ENCODE data around the gene IDH2. TPM values are rescaled to one million over a fixed set of nuclear protein-coding genes. Genes with fewer than 3 reads are reported as not detected.

IDH2 gene
- total RNA-seq, 3 donors from 2014 or later (not counting 1 experiment from before 2014, with no cell fraction given): 72.3 to 91.5 (median 81.0) TPM

DNA sequence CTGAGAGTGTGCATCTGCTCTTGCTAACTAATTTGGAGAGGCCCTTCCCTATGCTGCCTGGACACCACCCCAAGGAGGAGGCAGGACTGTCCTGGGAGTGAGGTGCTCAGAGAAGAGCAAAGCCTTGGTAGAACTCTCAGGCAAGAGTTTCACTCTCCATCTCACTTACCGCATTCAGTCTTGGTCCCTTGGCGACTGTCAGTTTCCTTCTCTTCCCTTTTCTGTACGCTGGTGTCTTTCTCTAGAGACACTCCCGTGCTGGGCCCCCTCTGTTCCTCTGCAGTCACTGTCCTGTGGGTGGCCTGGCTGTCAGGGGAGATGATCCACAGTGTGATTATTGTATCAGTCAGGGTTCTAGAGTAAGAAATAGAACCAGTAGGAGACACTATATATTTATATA lies 44.0 kb downstream of the IDH2 start:
- peaks cover 44 to 53% of the 10 kb centered on the region in 2 donors for H3K4me1 Mint-ChIP-seq

DNA sequence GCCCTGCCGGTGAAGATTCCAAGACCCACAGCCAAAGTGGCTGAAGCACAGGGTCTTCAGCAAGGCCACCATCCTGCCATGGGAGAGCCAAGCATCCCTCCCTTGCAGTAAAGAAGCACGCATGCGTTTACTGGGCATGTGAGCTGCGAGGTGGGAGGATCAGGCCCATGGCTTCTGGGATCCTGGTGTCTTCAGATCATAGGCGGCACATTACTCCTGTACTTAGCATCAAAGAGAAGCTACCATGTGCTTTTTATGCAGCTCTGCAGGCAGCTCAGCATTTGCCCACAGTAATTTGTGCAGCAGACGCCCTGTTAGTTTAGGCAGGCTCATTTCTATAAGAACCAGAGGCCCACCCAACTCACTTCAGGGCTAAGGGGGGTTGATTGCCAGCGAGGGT lies 45.7 kb downstream of the IDH2 start:
- H3K36me3 Mint-ChIP-seq: no peaks in the 10 kb centered on the region
- Histone ChIP-seq H3K36me3 (ENCODE audit: control insufficient read depth, insufficient read depth, low read length) (no peaks in the 10 kb centered on the region), H3K27ac (ENCODE audit: low read length) (no peak overlapping the region), H3K9me3 (ENCODE audit: control insufficient read depth, insufficient read depth, low read length) (no peaks in the 10 kb centered on the region), H3K4me3 (ENCODE audit: low read length) (no peak overlapping the region), H3K4me1 (ENCODE audit: control insufficient read depth, insufficient read depth, low read length) (peaks cover 45% of the 10 kb centered on the region), H3K27me3 (ENCODE audit: control insufficient read depth, insufficient read depth, low read length) (no peaks in the 10 kb centered on the region)
- H3K27me3 Mint-ChIP-seq (ENCODE audit: low read depth in 2 of 2): no peaks in the 10 kb centered on the region
- intact Hi-C loops (cut with micrococcal nuclease): no loop called here
- no peak for TF ChIP-seq CTCF (IDR thresholded peaks at IDR 0.05)
- ATAC-seq (no peak), DNase-seq (no peak)
- WGBS (ENCODE audit: insufficient coverage): 94% methylated on average over 7 of the region's 7 CpGs
- H3K9me3 Mint-ChIP-seq: no peaks in the 10 kb centered on the region
- no peak overlapping the region for H3K4me3 Mint-ChIP-seq
- peaks cover 44 to 54% of the 10 kb centered on the region in 2 donors for H3K4me1 Mint-ChIP-seq
- H3K27ac Mint-ChIP-seq: no peak overlapping the region

More for the DNA sequence above, 44.0 kb downstream of the IDH2 start:
- no peaks in the 10 kb centered on the region for H3K9me3 ChIP-seq (ENCODE audit: control insufficient read depth, insufficient read depth, low read length)
- Mint-ChIP-seq H3K36me3 (no peaks in the 10 kb centered on the region), H3K27ac (peak overlapping the region; percentile 89 to 93), H3K4me3 (no peak overlapping the region), H3K9me3 (no peaks in the 10 kb centered on the region), H3K27me3 (ENCODE audit: low read depth in 2 of 2) (no peaks in the 10 kb centered on the region)
- WGBS (ENCODE audit: insufficient coverage): 80% methylated on average over 4 of the region's 4 CpGs
- H3K27ac ChIP-seq (ENCODE audit: low read length): peak overlapping the region; percentile 84
- H3K36me3 ChIP-seq (ENCODE audit: control insufficient read depth, insufficient read depth, low read length): no peaks in the 10 kb centered on the region
- TF ChIP-seq CTCF (IDR thresholded peaks at IDR 0.05): no peak
- H3K4me1 ChIP-seq (ENCODE audit: control insufficient read depth, insufficient read depth, low read length): peaks cover 63% of the 10 kb centered on the region
- no peaks in the 10 kb centered on the region for H3K27me3 ChIP-seq (ENCODE audit: control insufficient read depth, insufficient read depth, low read length)
- DNase-seq: no peak
- no peak for ATAC-seq
- no peak overlapping the region for H3K4me3 ChIP-seq (ENCODE audit: low read length)
- intact Hi-C loops (cut with micrococcal nuclease): loop anchor here (2.0 kb wide), 1 partner anchor 20 kb away; no protein-coding TSS in a partner anchor

- TF ChIP-seq CTCF (IDR thresholded peaks at IDR 0.05): no peak
- no peak overlapping the region for H3K27ac ChIP-seq (ENCODE audit: low read length)
- H3K27me3 ChIP-seq (ENCODE audit: control insufficient read depth, insufficient read depth, low read length): no peaks in the 10 kb centered on the region
- ATAC-seq (no peak), DNase-seq (no peak)
- intact Hi-C loops (cut with micrococcal nuclease): no loop called here
- WGBS (ENCODE audit: insufficient coverage): 82% methylated on average over 7 of the region's 7 CpGs
- H3K4me1 ChIP-seq (ENCODE audit: control insufficient read depth, insufficient read depth, low read length): peaks cover 33% of the 10 kb centered on the region
- Mint-ChIP-seq H3K36me3 (no peaks in the 10 kb centered on the region), H3K27me3 (ENCODE audit: low read depth in 2 of 2) (no peaks in the 10 kb centered on the region), H3K9me3 (no peaks in the 10 kb centered on the region), H3K27ac (peak overlapping the region in 1 of 2 donors; percentile 5), H3K4me1 (peaks cover 48 to 58% of the 10 kb centered on the region in 2 donors), H3K4me3 (no peak overlapping the region)
- H3K9me3 ChIP-seq (ENCODE audit: control insufficient read depth, insufficient read depth, low read length): no peaks in the 10 kb centered on the region
- H3K36me3 ChIP-seq (ENCODE audit: control insufficient read depth, insufficient read depth, low read length): no peaks in the 10 kb centered on the region
- no peak overlapping the region for H3K4me3 ChIP-seq (ENCODE audit: low read length)
Observed at GRCh38 chr15:90055182-90055581, 47.1 kb downstream of the IDH2 start.

DNA sequence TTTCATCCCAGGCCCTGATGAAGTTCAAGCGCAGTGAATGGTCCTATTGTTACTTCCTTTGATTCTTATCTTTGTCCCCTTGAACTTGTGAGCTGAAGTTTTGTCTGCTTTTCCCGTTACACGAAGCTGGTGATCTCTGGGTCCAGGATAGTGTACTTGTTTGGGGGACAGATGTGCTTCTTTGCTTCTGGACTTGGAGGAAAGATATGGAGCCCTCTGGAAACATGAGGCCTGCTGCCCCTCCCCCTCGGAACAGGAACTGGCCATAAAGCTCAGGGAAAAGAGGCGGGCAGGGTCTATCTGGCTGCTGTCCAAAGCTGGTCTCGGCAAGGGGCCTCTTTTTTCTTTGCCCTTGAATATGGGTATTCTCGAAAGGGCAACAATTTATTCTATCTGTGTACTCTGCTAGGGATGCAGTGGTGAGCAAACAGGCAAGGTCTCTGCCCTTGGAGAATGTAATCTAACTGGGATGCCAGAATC lies 47.6 kb downstream of the IDH2 start:
- no peaks in the 10 kb centered on the region for H3K36me3 ChIP-seq (ENCODE audit: control insufficient read depth, insufficient read depth, low read length)
- H3K4me1 ChIP-seq (ENCODE audit: control insufficient read depth, insufficient read depth, low read length): peaks cover 28% of the 10 kb centered on the region
- Mint-ChIP-seq H3K4me3 (no peak overlapping the region), H3K27ac (peak overlapping the region in 1 of 2 donors; percentile 50), H3K36me3 (no peaks in the 10 kb centered on the region), H3K4me1 (peaks cover 48 to 58% of the 10 kb centered on the region in 2 donors), H3K27me3 (ENCODE audit: low read depth in 2 of 2) (no peaks in the 10 kb centered on the region), H3K9me3 (no peaks in the 10 kb centered on the region)
- H3K9me3 ChIP-seq (ENCODE audit: control insufficient read depth, insufficient read depth, low read length): no peaks in the 10 kb centered on the region
- intact Hi-C loops (cut with micrococcal nuclease): no loop called here
- H3K27ac ChIP-seq (ENCODE audit: low read length): no peak overlapping the region
- no peak for DNase-seq
- TF ChIP-seq CTCF (IDR thresholded peaks at IDR 0.05): no peak
- H3K27me3 ChIP-seq (ENCODE audit: control insufficient read depth, insufficient read depth, low read length): no peaks in the 10 kb centered on the region
- WGBS (ENCODE audit: insufficient coverage): 79% methylated on average over 7 of the region's 7 CpGs
- ATAC-seq: no peak
- no peak overlapping the region for H3K4me3 ChIP-seq (ENCODE audit: low read length)
